IMR-90 (cell line): ENCODE measurements around the gene ILF3. TPM values are rescaled to one million over a fixed set of nuclear protein-coding genes. Genes with fewer than 3 reads are reported as not detected.

Experiments
- ATAC-seq: fragments of 200-7000 bp; cut with Tn5 transposase; 2 replicates; pipeline ENCODE4 v1.9.1; 2020; ENCODE audit warnings: low read depth, mild to moderate bottlenecking, moderate library complexity
- BruUV-seq: library from RNA; stranded (reverse); fragments of 400-500 nt; replicated peaks from 2 replicates; lab custom pipeline; 2021; lab: Mats Ljungman, UMichigan
- CTCF ChIA-PET: fragments of 300-600 bp; formaldehyde crosslinking; extraction: SDS; loops from one replicate; lab custom pipeline; 2021; ENCODE audit warnings: antibody characterized with exemption; lab: Yijun Ruan, JAX
- POLR2A ChIA-PET: fragments of 300-600 bp; sonication (Branson Sonifier 250); formaldehyde crosslinking; loops from one replicate; lab custom pipeline; 2022; ENCODE audit warnings: antibody characterized with exemption; ENCODE audit not compliant: unreplicated experiment; lab: Charles Lee
- DNase-seq: peaks from one replicate; pipeline ENCODE4 v3.0.0; 2013
- H2AFZ ChIP-seq: replicated peaks from 2 replicates; pipeline ENCODE3; 2013; ENCODE audit warnings: low read length, mild to moderate bottlenecking; ENCODE audit not compliant: poor library complexity
- H2AK5ac ChIP-seq: 2 replicates; pipeline ENCODE4 v1.6.1; 2013; ENCODE audit warnings: low read depth, low read length, inconsistent platforms
- H2AK9ac ChIP-seq: replicated peaks from 2 replicates; pipeline ENCODE3; 2013; ENCODE audit warnings: mild to moderate bottlenecking, low read depth, low read length, moderate library complexity; ENCODE audit not compliant: poor library complexity
- H2BK120ac ChIP-seq: 2 replicates; pipeline ENCODE4 v1.6.1; 2013; ENCODE audit warnings: low read depth, low read length, inconsistent platforms
- H2BK15ac ChIP-seq: 3 replicates; pipeline ENCODE4 v1.6.1; 2013; ENCODE audit warnings: low read depth, low read length, inconsistent platforms
- H2BK20ac ChIP-seq: 2 replicates; pipeline ENCODE4 v1.6.1; 2013; ENCODE audit warnings: low read depth, mild to moderate bottlenecking, inconsistent platforms, low read length, moderate library complexity
- H2BK5ac ChIP-seq: 2 replicates; pipeline ENCODE4 v1.6.1; 2013; ENCODE audit warnings: mild to moderate bottlenecking, low read depth, low read length, inconsistent platforms; ENCODE audit not compliant: poor library complexity, severe bottlenecking
- H3K14ac ChIP-seq: replicated peaks from 2 replicates; pipeline ENCODE4 v1.6.1; 2013; ENCODE audit warnings: low read depth, low read length, inconsistent platforms
- H3K18ac ChIP-seq: 2 replicates; pipeline ENCODE4 v1.6.1; 2013; ENCODE audit warnings: low read depth, low read length, control low read depth
- H3K23ac ChIP-seq: 2 replicates; pipeline ENCODE4 v1.6.1; 2013; ENCODE audit warnings: low read depth, low read length, inconsistent platforms
- H3K27ac ChIP-seq: 2 replicates; pipeline ENCODE4 v1.5.1; 2013; ENCODE audit warnings: mild to moderate bottlenecking, control low read depth, low read length; ENCODE audit not compliant: insufficient read depth
- H3K27me3 ChIP-seq: 2 replicates; pipeline ENCODE4 v1.6.1; 2013; ENCODE audit warnings: low read length; ENCODE audit not compliant: control insufficient read depth, insufficient read depth
- H3K36me3 ChIP-seq: 2 replicates; pipeline ENCODE4 v1.6.1; 2013; ENCODE audit warnings: low read length, mixed read lengths; ENCODE audit not compliant: control insufficient read depth, insufficient read depth
- H3K4ac ChIP-seq: 2 replicates; pipeline ENCODE4 v1.6.1; 2013; ENCODE audit warnings: low read depth, low read length, inconsistent platforms
- H3K4me1 ChIP-seq: 2 replicates; pipeline ENCODE4 v1.6.1; 2013; ENCODE audit warnings: low read length, mixed read lengths; ENCODE audit not compliant: control insufficient read depth, insufficient read depth
- H3K4me2 ChIP-seq: 2 replicates; pipeline ENCODE4 v1.6.1; 2013; ENCODE audit warnings: low read depth, mild to moderate bottlenecking, control low read depth, low read length, moderate library complexity
- H3K4me3 ChIP-seq: 2 replicates; pipeline ENCODE4 v1.5.1; 2013; ENCODE audit warnings: low read depth, mild to moderate bottlenecking, control low read depth, low read length, moderate library complexity; ENCODE audit not compliant: insufficient read depth
- H3K56ac ChIP-seq: 2 replicates; pipeline ENCODE4 v1.6.1; 2013; ENCODE audit warnings: low read length, inconsistent platforms; ENCODE audit not compliant: insufficient read depth; ENCODE audit errors: extremely low read depth
- H3K79me1 ChIP-seq, 2 experiments: 2 replicates each; pipeline ENCODE4 v1.6.1; 2013; ENCODE audit warnings: low read length in 2 of 2, inconsistent platforms in 1 of 2, low read depth in 1 of 2
- H3K9ac ChIP-seq: 2 replicates; pipeline ENCODE4 v1.6.1; 2013; ENCODE audit warnings: low read depth, low read length, control low read depth
- H3K9me1 ChIP-seq: 2 replicates; pipeline ENCODE4 v1.6.1; 2013; ENCODE audit warnings: low read length, inconsistent platforms; ENCODE audit not compliant: insufficient read depth
- H3K9me3 ChIP-seq: 2 replicates; pipeline ENCODE4 v1.6.1; 2013; ENCODE audit warnings: low read length; ENCODE audit not compliant: control insufficient read depth, insufficient read depth
- H4K20me1 ChIP-seq: 2 replicates; pipeline ENCODE4 v1.6.1; 2013; ENCODE audit warnings: low read length, inconsistent platforms; ENCODE audit not compliant: insufficient read depth
- H4K5ac ChIP-seq: 2 replicates; pipeline ENCODE4 v1.6.1; 2013; ENCODE audit warnings: mild to moderate bottlenecking, low read depth, low read length, control low read depth
- H4K8ac ChIP-seq, 2 experiments: 2 replicates each; pipeline ENCODE4 v1.6.1; 2013; ENCODE audit warnings: low read depth in 2 of 2, low read length in 2 of 2, control low read depth in 1 of 2, inconsistent platforms in 1 of 2
- H4K91ac ChIP-seq: 2 replicates; pipeline ENCODE4 v1.6.1; 2013; ENCODE audit warnings: low read depth, low read length, inconsistent platforms; ENCODE audit not compliant: insufficient read depth
- BHLHE40 ChIP-seq: fragments of 150-350 bp; IDR thresholded peaks from 2 replicates; pipeline ENCODE4 v1.6.1; 2016; ENCODE audit warnings: mild to moderate bottlenecking, low read depth, low read length
- CEBPB ChIP-seq: IDR thresholded peaks from 2 replicates; pipeline ENCODE4 v1.6.1; 2012; ENCODE audit warnings: low read depth, low read length, improper control_type of control experiment
- CTCF ChIP-seq: conservative IDR thresholded peaks from 2 replicates; pipeline ENCODE4 v1.5.1; 2012; ENCODE audit warnings: mild to moderate bottlenecking, low read depth, low read length, improper control_type of control experiment
- MAFK ChIP-seq: IDR thresholded peaks from 2 replicates; pipeline ENCODE4 v1.6.1; 2012; ENCODE audit warnings: low read depth, low read length, improper control_type of control experiment
- MAZ ChIP-seq: IDR thresholded peaks from 2 replicates; pipeline ENCODE4 v1.6.1; 2012; ENCODE audit warnings: low read depth, mild to moderate bottlenecking, low read length, improper control_type of control experiment, moderate library complexity, borderline replicate concordance
- MXI1 ChIP-seq: IDR thresholded peaks from 2 replicates; pipeline ENCODE4 v1.6.1; 2012; ENCODE audit warnings: low read depth, mild to moderate bottlenecking, low read length, moderate library complexity, borderline replicate concordance
- NFE2L2 ChIP-seq: fragments of 150-350 bp; IDR thresholded peaks from 2 replicates; pipeline ENCODE4 v1.6.1; 2016; ENCODE audit warnings: low read depth, mild to moderate bottlenecking, low read length
- POLR2A ChIP-seq: IDR thresholded peaks from 2 replicates; pipeline ENCODE4 v1.6.1; 2012; ENCODE audit warnings: mild to moderate bottlenecking, low read depth, low read length
- RAD21 ChIP-seq: IDR thresholded peaks from 2 replicates; pipeline ENCODE4 v1.6.1; 2012; ENCODE audit warnings: low read length, improper control_type of control experiment
- RFX5 ChIP-seq: IDR thresholded peaks from 2 replicates; pipeline ENCODE4 v1.8.0; 2012; ENCODE audit warnings: low read depth, mild to moderate bottlenecking, low read length, moderate library complexity
- SMC3 ChIP-seq: fragments of 150-350 bp; IDR thresholded peaks from 2 replicates; pipeline ENCODE4 v1.6.1; 2016; ENCODE audit warnings: low read depth, mild to moderate bottlenecking, antibody characterized with exemption, low read length, moderate library complexity
- WGBS, 2 experiments: methylation state at CpG; one replicate each; pipeline versions ENCODE4 v1.1.5 to v1.1.7; 2013; ENCODE audit warnings: missing lambda C conversion rate in 2 of 2; ENCODE audit not compliant: insufficient read length in 1 of 2; ENCODE audit errors: extremely low coverage in 2 of 2; 5-methylcytosine and 5-hydroxymethylcytosine counted together
- dilution Hi-C: fragments of 300-500 bp; cut with HindIII; formaldehyde crosslinking; loops from one replicate; pipeline ENCODE4 v1.14.3; 2018; ENCODE audit warnings: low sequenced_read_pairs; ENCODE audit not compliant: unreplicated experiment
- in situ Hi-C: fragments of 300-500 bp; cut with MboI; formaldehyde crosslinking; loops from 3 replicates; pipeline ENCODE4 v1.14.3; 2019; ENCODE audit warnings: low sequenced_read_pairs, inconsistent platforms, mixed read lengths
- intact Hi-C: fragments of 100-400 bp; cut with micrococcal nuclease; formaldehyde crosslinking; loops from 2 replicates; pipeline ENCODE4 v1.10.0; 2022
- polyA plus RNA-seq, 3 experiments: library from polyadenylated mRNA; depleted of rRNA; stranded (reverse); fragments of >200 nt; gene quantifications; 2 replicates each; pipeline ENCODE4 v1.2.3, GENCODE V29; 2012; ENCODE audit warnings: low replicate concordance in 1 of 3
- total RNA-seq: library from RNA; depleted of rRNA; stranded (reverse); fragments of >200 nt; gene quantifications from 2 replicates; pipeline ENCODE4 v1.2.3, GENCODE V29; 2012
- TF ChIP-seq, protein P1 (sequence below): fragments of 150-350 bp; IDR thresholded peaks from 2 replicates; pipeline ENCODE4 v1.6.1; 2017; ENCODE audit warnings: mild to moderate bottlenecking, antibody characterized with exemption, low read length, low read depth
- TF ChIP-seq, protein P2 (sequence below): fragments of 150-350 bp; IDR thresholded peaks from 2 replicates; pipeline ENCODE4 v1.6.1; 2016; ENCODE audit warnings: low read depth, mild to moderate bottlenecking, low read length, moderate library complexity, borderline replicate concordance

The ILF3 gene
- total and polyA plus RNA-seq, 2 of the 4 experiments (the other 2 are of a cell fraction): 120 to 166 TPM

DNA sequence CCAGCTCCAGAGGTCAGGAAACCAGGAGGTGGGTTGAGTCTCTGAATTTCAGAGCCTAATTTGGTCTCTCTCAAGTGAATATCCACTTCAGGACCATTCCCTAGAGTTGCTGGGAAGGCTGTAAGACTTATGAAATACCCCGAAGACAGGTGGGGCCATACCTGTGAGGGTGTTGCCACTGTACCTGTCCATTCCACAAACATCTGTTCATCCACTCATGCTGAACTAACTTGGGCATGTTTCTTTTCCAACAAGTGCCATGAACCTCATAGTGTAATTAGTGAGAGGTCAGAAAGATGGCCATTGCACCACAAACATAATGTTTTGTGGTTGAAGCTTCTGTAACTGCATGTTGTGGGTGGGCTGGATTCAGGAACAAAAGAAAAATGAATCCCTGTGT is 7.8 kb downstream of the ILF3 start:
- ATAC-seq: no peak
- Histone ChIP-seq H4K5ac (no peak overlapping the region), H3K36me3 (peaks cover 10% of the 10 kb centered on the region), H3K56ac (no peak overlapping the region), H4K8ac (no peak overlapping the region), H4K20me1 (peaks cover 99% of the 10 kb centered on the region), H4K91ac (no peak overlapping the region), H2BK5ac (no peak overlapping the region), H3K79me1 (peaks cover 0 to 29% of the 10 kb centered on the region in 2 experiments; a peak in 2 of 4 replicates), H2AFZ (no peak overlapping the region), H2AK5ac (no peak overlapping the region), H3K4me1 (peaks cover 8% of the 10 kb centered on the region), H3K14ac (no peak overlapping the region), H3K27me3 (no peaks in the 10 kb centered on the region), H3K4ac (no peak overlapping the region), H2AK9ac (no peak overlapping the region), H2BK15ac (no peak overlapping the region), H3K23ac (no peak overlapping the region), H3K9me3 (no peaks in the 10 kb centered on the region), H3K27ac (no peak overlapping the region), H3K9ac (no peak overlapping the region), H3K18ac (no peak overlapping the region), H3K9me1 (peaks cover 7% of the 10 kb centered on the region), H3K4me3 (no peak overlapping the region), H2BK20ac (no peak overlapping the region), H3K4me2 (no peak overlapping the region), H2BK120ac (no peak overlapping the region)
- in situ Hi-C loops (no loop called here), dilution Hi-C loops (no loop called here), intact Hi-C loops (no loop called here)
- TF ChIP-seq CTCF (no peak), BHLHE40 (no peak), NFE2L2 (no peak), MAFK (no peak), MXI1 (no peak), MAZ (no peak), CEBPB (no peak), RAD21 (no peak), POLR2A (no peak), SMC3 (no peak), RFX5 (no peak)
- TF ChIP-seq, protein P1, sequence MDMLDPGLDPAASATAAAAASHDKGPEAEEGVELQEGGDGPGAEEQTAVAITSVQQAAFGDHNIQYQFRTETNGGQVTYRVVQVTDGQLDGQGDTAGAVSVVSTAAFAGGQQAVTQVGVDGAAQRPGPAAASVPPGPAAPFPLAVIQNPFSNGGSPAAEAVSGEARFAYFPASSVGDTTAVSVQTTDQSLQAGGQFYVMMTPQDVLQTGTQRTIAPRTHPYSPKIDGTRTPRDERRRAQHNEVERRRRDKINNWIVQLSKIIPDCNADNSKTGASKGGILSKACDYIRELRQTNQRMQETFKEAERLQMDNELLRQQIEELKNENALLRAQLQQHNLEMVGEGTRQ: no peak
- TF ChIP-seq, protein P2, sequence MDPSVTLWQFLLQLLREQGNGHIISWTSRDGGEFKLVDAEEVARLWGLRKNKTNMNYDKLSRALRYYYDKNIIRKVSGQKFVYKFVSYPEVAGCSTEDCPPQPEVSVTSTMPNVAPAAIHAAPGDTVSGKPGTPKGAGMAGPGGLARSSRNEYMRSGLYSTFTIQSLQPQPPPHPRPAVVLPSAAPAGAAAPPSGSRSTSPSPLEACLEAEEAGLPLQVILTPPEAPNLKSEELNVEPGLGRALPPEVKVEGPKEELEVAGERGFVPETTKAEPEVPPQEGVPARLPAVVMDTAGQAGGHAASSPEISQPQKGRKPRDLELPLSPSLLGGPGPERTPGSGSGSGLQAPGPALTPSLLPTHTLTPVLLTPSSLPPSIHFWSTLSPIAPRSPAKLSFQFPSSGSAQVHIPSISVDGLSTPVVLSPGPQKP: no peak
- no peak for DNase-seq
- no CpG with 5 or more reads among the region's 1 CpG for WGBS, 2 experiments
- CTCF ChIA-PET: interaction anchor here (1.4 kb wide), 1 partner anchor 81 kb away, joined by 3 read pairs; no protein-coding TSS in a partner anchor
- POLR2A ChIA-PET: no interaction called here
- BruUV-seq: no TSS peak
